Panc1 (cell line): Measurements from ENCODE around the gene SPDYE9. TPM values are rescaled to one million over a fixed set of nuclear protein-coding genes. Genes with fewer than 3 reads are reported as not detected.
"Not testable (repeated sequence)": the region's sequence is repeated elsewhere in the genome, so short reads cannot be mapped to it uniquely, and the experiment has no call there.

Source experiments
- ATAC-seq: fragments of 200-7000 bp; cut with Tn5 transposase; 2 replicates; pipeline ENCODE4 v1.9.1; 2020; ENCODE audit warnings: mild to moderate bottlenecking, moderate library complexity
- Bru-seq: library from RNA; stranded (reverse); fragments of 400-500 nt; gene quantifications from one replicate; lab custom pipeline; 2021; lab: Mats Ljungman, UMichigan
- BruChase-seq, 2 experiments: library from RNA; stranded (reverse); fragments of 400-500 nt; gene quantifications; one replicate each; lab custom pipeline; 2021; lab: Mats Ljungman, UMichigan
- BruUV-seq: library from RNA; stranded (reverse); fragments of 400-500 nt; replicated peaks from 2 replicates; lab custom pipeline; 2021; lab: Mats Ljungman, UMichigan
- CTCF ChIA-PET: fragments of 300-600 bp; sonication (Branson Sonifier 250); formaldehyde crosslinking; loops from one replicate; lab custom pipeline; 2022; ENCODE audit warnings: antibody characterized with exemption; lab: Charles Lee
- POLR2A ChIA-PET: fragments of 300-600 bp; sonication (Branson Sonifier 250); formaldehyde crosslinking; loops from one replicate; lab custom pipeline; 2022; ENCODE audit warnings: antibody characterized with exemption; lab: Charles Lee
- DNase-seq: peaks from one replicate; pipeline ENCODE4 v3.0.0-alpha.2; 2010; ENCODE audit warnings: low read depth, low spot score
- H3K27ac ChIP-seq: 2 replicates; pipeline ENCODE4 v1.5.1; 2011; ENCODE audit warnings: mild to moderate bottlenecking, low read length, inconsistent platforms
- H3K27me3 ChIP-seq: fragments of 200-500 bp; sonication (Bioruptor generic); 2 replicates; pipeline ENCODE4 v1.6.0; 2014; ENCODE audit warnings: low read length, inconsistent platforms; ENCODE audit not compliant: control insufficient read depth, insufficient read depth
- H3K36me3 ChIP-seq: fragments of 200-500 bp; sonication (Bioruptor generic); 2 replicates; pipeline ENCODE4 v1.5.1; 2014; ENCODE audit warnings: inconsistent platforms, mild to moderate bottlenecking, low read length, moderate library complexity; ENCODE audit not compliant: control insufficient read depth, insufficient read depth
- H3K4me1 ChIP-seq: 2 replicates; pipeline ENCODE4 v1.5.1; 2011; ENCODE audit warnings: inconsistent platforms, mild to moderate bottlenecking, low read length, moderate library complexity; ENCODE audit not compliant: control insufficient read depth, insufficient read depth
- H3K4me3 ChIP-seq, 2 experiments: 2 replicates each; pipeline ENCODE4 v1.5.1; 2011 to 2012; ENCODE audit warnings: low read depth in 2 of 2, low read length in 2 of 2, mild to moderate bottlenecking in 2 of 2, inconsistent platforms in 1 of 2, moderate library complexity in 1 of 2
- H3K9me3 ChIP-seq: fragments of 200-500 bp; sonication (Bioruptor generic); 2 replicates; pipeline ENCODE4 v1.5.1; 2014; ENCODE audit warnings: low read depth, mild to moderate bottlenecking, inconsistent platforms, low read length, moderate library complexity; ENCODE audit not compliant: control insufficient read depth, insufficient read depth
- in situ Hi-C: cut with HindIII; loops from 2 replicates; pipeline ENCODE4 v1.10.0; 2016; ENCODE audit warnings: low sequenced_read_pairs, low pct_unique_long_range_greater_than_20kb
- intact Hi-C: fragments of 100-400 bp; cut with micrococcal nuclease; formaldehyde crosslinking; loops from one replicate; pipeline ENCODE4 v1.10.0; 2022; ENCODE audit not compliant: unreplicated experiment
- long read RNA-seq: library from polyadenylated mRNA; unstranded; transcript quantifications from one replicate; pipeline ENCODE4 v2.0.0, GENCODE V29; 2021; ENCODE audit not compliant: unreplicated experiment
- polyA plus RNA-seq: library from polyadenylated mRNA; unstranded; fragments of >200 nt; gene quantifications from one replicate; pipeline ENCODE4 v1.2.1, GENCODE V29; 2012; ENCODE audit warnings: missing spikeins; ENCODE audit not compliant: insufficient read length
- total RNA-seq: library from RNA; stranded (reverse); gene quantifications from one replicate; pipeline ENCODE4 v1.2.1, GENCODE V29; 2021; ENCODE audit not compliant: unreplicated experiment

The SPDYE9 gene, protein sequence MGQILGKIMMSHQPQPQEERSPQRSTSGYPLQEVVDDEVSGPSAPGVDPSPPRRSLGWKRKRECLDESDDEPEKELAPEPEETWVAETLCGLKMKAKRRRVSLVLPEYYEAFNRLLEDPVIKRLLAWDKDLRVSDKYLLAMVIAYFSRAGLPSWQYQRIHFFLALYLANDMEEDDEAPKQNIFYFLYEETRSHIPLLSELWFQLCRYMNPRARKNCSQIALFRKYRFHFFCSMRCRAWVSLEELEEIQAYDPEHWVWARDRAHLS
- not detected for total RNA-seq
- polyA plus RNA-seq: 0.10 TPM
- not detected for Bru-seq, nascent RNA
- BruChase-seq, experiment 1, labeled RNA remaining after a 2-hour chase: not detected
- not detected for BruChase-seq, experiment 2, labeled RNA remaining after a 6-hour chase
- long read RNA-seq, partial matches to known transcripts: 0 of 5 reads
- long read RNA-seq, other reads (novel, unspliced or antisense): 5 of 5 reads

DNA sequence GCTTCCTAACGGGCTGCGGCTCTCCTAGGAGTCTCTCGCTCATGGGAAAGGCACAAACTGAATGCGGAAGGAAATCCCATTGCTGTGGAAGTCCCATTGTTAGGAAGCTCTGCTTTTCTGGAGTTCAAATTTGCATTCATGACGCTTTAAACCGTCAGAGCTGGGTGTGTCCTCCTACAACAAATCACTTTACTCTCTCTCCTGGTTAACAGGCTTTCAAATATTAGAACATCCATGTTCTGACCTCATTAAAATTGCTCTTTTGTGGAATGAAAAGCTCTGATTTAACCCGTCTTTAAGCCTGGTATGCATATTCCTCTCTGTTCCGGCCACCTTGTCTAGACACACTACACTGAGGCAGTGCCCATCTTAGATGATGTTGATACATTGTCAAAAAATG is at the start of gene SPDYE9:
SPDYE9 (minus strand) TSS at position 101 of the 400 bp plus-strand sequence. CDS start 1,800 bp downstream, outside the sequence.
- H3K9me3 ChIP-seq, H3K36me3 ChIP-seq, intact Hi-C loops, DNase-seq, CTCF ChIA-PET, H3K4me1 ChIP-seq, POLR2A ChIA-PET, H3K27ac ChIP-seq, BruUV-seq, H3K4me3 ChIP-seq, in situ Hi-C loops, H3K27me3 ChIP-seq, ATAC-seq: not testable (repeated sequence)

DNA sequence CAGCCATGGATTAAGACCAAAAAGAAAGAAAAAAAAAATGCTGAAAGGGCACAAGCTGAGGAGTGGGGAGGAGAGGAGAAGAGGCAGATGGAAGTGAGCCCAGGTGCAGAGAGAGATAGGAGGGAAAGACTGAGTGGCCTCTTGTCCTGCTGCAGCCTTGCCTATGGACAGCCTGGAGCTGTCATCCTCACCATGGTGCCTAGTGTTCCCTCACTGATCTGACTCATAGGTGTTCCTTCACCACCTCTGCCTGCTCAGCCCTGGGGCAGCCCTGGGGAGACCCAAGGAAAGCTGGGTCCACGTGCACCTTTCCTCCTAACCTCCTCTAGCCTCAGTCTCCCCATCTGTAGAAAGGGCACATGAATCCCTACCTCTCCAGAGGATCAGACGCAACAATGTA is 49.0 kb upstream of the SPDYE9 start:
- H3K27ac ChIP-seq, CTCF ChIA-PET, H3K27me3 ChIP-seq, H3K4me3 ChIP-seq, intact Hi-C loops, H3K9me3 ChIP-seq, POLR2A ChIA-PET, DNase-seq, H3K36me3 ChIP-seq, BruUV-seq, H3K4me1 ChIP-seq, in situ Hi-C loops: not testable (repeated sequence)
- ATAC-seq: peak; percentile 69

DNA sequence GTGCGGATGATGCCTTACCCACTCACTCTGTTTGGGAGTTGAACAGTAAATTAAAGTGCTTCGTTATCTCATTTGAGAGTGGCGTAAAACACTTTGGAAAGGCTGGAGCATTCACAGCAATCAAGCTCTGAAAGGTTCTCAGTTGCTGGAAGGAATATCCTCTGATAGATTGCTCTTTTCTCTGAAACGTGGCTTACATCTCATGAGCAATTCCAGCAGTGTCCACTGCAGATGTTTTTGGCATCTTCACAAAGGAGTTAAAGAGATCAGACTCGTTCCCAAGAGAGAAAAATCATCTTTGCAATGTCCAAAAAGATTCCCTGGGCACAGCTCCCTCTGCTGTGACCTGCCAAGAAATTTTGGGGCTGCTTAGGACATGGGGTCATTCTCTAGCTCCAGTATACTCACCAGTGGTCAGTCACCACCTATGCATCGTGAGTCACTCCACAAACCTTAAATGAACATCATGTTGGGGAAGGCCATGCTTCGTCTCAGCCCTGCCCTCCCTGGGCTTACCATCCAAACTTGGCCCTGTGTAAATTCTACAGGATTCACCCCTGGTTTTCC is 46.9 kb upstream of the SPDYE9 start:
- ATAC-seq, BruUV-seq, H3K4me3 ChIP-seq, H3K4me1 ChIP-seq, H3K36me3 ChIP-seq, in situ Hi-C loops, POLR2A ChIA-PET, H3K27me3 ChIP-seq, intact Hi-C loops, H3K27ac ChIP-seq, H3K9me3 ChIP-seq, CTCF ChIA-PET, DNase-seq: not testable (repeated sequence)

DNA sequence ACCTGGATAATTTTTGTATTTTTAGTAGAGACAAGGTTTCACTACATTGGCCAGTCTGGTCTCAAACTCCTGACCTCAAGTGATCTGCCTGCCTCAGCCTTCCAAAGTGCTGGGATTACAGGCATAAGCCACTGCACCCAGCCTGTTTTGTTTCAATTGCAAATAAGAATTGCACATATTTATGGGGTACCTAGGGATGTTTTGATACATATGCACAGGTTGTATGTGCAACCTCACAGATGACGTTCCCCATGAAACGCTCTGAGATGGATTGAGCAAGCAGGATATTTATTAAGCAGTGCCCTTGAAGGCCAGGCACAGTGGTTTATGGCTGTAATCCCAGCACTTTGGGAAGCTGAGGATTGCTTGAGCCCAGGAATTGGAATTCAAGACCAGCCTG is 44.8 kb upstream of the SPDYE9 start:
- DNase-seq, H3K36me3 ChIP-seq, BruUV-seq, ATAC-seq, POLR2A ChIA-PET, intact Hi-C loops, H3K4me3 ChIP-seq, CTCF ChIA-PET, in situ Hi-C loops, H3K9me3 ChIP-seq, H3K27ac ChIP-seq, H3K27me3 ChIP-seq, H3K4me1 ChIP-seq: not testable (repeated sequence)

DNA sequence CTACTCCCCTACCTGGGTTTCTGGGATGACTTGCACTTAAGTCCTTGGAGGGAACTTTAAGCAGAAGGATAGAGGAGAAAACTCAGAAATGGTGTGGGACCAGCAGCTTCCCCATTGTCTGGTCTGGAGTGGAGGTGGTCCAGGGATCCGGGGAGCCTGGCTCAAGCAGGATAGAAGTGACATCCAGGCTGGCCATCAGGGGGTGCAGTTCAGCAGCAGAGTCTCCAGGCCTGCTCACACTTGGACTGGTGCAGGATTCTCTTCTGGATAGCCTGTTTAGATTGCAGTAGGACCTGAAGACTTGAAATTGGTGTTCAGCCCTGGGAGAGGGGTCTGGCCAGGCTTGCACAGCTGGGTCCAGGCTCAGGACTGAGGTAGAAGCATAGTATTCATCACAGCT is 38.3 kb upstream of the SPDYE9 start:
- H3K4me3 ChIP-seq, H3K9me3 ChIP-seq, POLR2A ChIA-PET, H3K36me3 ChIP-seq, DNase-seq, intact Hi-C loops, BruUV-seq, H3K27ac ChIP-seq, H3K4me1 ChIP-seq, in situ Hi-C loops, CTCF ChIA-PET, H3K27me3 ChIP-seq: not testable (repeated sequence)
- ATAC-seq: peak; percentile 83

DNA sequence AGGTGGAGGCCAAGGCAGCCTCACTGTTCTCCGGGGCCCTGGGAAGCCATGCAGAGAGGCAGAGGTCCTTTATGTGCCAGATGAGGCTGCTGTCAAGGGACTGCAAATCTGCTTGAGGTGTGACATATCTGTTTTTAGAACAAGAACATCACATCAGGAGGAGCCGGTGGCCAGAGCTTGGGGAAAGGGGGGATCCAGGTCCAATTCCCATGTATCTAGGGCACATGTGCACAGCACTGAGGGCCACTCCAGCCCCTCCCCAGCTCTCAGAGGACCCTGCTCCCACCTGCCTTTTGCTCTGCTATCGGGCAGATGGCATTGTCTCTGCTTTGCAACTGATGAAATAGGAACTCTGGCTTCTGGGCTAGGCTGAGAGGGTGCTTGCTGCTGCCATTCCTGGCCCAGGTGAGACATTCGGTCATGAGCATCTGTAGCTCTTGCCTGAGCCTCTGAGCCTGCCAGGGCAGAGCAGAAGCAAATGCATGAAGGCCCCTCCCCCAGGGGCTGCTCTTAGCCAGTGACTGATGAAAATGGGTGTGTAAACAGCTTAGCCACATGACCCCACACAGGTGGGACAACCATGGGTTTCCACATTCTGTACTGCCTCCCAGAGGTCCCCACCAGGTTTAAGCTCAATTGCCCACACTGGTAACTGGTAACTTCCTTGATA is 37.1 kb upstream of the SPDYE9 start:
- in situ Hi-C loops, H3K27me3 ChIP-seq, CTCF ChIA-PET, intact Hi-C loops, H3K36me3 ChIP-seq, H3K4me3 ChIP-seq, H3K27ac ChIP-seq, BruUV-seq, POLR2A ChIA-PET, DNase-seq, H3K4me1 ChIP-seq, H3K9me3 ChIP-seq: not testable (repeated sequence)
- peak; percentile 37; the same call in 1 of the 2 replicates for ATAC-seq

DNA sequence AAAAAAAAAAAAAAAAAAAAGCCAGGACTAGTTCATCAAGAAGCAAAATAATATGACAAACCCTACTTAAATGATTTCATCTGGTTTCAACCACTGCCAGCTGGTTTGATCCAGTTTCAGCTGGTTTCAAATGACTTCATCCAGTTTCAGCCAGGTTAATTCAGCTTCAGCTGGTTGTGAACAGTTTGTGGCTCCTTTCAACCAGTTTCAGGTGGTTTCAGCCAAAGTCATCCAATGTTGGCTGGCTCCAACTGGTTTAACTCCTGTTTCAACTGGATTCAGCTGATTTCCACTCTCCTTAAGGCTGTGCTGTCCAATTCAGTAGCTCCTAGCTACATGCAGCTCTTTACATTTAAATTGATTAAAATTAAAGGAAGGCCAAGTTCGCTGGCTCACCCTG is 32.3 kb upstream of the SPDYE9 start:
- DNase-seq, in situ Hi-C loops, H3K9me3 ChIP-seq, POLR2A ChIA-PET, H3K36me3 ChIP-seq, H3K27ac ChIP-seq, intact Hi-C loops, CTCF ChIA-PET, ATAC-seq, H3K4me1 ChIP-seq, H3K4me3 ChIP-seq, H3K27me3 ChIP-seq, BruUV-seq: not testable (repeated sequence)
